ENCODE results near the gene ANXA10.

DNA sequence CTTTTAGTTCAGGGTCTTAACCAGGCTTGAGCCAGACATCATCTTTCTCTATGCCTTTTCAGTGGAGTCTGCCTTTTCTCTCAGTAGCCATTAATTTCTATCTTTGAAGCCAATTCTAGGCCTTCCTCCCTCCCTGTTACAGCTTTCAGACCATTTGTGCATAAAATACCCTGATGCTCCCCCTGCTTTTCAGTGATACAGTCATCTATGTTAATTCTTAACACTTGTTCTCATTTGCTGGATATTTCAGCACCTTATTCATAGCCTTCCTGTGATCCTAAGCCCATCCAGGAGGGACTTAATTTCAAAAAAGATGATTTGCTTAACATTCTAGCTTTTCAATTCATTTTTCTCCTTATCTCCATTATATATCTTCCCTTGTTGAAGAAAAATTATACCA lies 42.3 kb downstream of the ANXA10 start:
- TF ChIP-seq, protein P1, sequence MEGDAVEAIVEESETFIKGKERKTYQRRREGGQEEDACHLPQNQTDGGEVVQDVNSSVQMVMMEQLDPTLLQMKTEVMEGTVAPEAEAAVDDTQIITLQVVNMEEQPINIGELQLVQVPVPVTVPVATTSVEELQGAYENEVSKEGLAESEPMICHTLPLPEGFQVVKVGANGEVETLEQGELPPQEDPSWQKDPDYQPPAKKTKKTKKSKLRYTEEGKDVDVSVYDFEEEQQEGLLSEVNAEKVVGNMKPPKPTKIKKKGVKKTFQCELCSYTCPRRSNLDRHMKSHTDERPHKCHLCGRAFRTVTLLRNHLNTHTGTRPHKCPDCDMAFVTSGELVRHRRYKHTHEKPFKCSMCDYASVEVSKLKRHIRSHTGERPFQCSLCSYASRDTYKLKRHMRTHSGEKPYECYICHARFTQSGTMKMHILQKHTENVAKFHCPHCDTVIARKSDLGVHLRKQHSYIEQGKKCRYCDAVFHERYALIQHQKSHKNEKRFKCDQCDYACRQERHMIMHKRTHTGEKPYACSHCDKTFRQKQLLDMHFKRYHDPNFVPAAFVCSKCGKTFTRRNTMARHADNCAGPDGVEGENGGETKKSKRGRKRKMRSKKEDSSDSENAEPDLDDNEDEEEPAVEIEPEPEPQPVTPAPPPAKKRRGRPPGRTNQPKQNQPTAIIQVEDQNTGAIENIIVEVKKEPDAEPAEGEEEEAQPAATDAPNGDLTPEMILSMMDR (IDR thresholded peaks at IDR 0.05), result no peak
- TF ChIP-seq POLR2A (IDR thresholded peaks at IDR 0.05), result no peak

Measured in breast epithelium (tissue), 3 donors.